Measurements from ENCODE around the gene EFHD1.

EFHD1 gene, protein sequence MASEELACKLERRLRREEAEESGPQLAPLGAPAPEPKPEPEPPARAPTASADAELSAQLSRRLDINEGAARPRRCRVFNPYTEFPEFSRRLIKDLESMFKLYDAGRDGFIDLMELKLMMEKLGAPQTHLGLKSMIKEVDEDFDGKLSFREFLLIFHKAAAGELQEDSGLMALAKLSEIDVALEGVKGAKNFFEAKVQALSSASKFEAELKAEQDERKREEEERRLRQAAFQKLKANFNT

DNA sequence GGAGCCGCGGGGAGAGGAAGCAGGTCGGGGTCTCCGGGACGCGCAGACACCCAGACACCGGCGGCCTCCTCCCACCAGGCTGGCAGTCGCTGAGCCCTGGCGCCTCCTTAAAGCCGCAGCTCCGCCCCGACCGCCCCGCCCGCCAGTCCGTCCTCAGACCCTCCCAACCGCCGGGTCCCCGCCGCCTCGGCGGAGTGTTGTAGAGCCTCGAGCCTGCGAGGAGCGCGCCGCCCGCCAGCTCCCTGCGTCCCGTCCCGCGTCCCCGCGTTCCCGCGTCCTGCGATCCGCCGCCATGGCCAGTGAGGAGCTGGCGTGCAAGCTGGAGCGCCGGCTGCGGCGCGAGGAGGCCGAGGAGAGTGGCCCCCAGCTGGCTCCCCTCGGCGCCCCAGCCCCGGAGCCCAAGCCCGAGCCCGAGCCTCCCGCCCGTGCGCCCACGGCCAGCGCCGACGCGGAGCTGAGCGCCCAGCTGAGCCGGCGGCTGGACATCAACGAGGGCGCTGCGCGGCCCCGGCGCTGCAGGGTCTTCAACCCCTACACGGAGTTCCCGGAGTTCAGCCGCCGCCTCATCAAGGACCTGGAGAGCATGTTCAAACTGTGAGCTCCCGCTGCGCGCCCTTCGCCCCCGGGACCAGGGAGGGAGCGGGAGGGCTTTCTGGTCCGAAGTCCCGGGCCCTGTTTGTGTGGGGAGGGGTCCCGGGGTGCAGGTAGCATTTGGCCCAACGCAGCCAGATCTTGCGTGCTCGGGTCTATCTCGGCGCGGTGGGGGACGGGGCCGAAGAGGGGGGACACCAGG is at the start of gene EFHD1:
Gene EFHD1 (plus strand): TSS at position 192 of the 793 bp plus-strand sequence. CDS start 101 bp downstream, at position 293.
- peak within 1 kb of the TSS; percentile 56 for H3K4me3 ChIP-seq (ENCODE audit: low read depth, low read length)
- TF ChIP-seq, protein P1, sequence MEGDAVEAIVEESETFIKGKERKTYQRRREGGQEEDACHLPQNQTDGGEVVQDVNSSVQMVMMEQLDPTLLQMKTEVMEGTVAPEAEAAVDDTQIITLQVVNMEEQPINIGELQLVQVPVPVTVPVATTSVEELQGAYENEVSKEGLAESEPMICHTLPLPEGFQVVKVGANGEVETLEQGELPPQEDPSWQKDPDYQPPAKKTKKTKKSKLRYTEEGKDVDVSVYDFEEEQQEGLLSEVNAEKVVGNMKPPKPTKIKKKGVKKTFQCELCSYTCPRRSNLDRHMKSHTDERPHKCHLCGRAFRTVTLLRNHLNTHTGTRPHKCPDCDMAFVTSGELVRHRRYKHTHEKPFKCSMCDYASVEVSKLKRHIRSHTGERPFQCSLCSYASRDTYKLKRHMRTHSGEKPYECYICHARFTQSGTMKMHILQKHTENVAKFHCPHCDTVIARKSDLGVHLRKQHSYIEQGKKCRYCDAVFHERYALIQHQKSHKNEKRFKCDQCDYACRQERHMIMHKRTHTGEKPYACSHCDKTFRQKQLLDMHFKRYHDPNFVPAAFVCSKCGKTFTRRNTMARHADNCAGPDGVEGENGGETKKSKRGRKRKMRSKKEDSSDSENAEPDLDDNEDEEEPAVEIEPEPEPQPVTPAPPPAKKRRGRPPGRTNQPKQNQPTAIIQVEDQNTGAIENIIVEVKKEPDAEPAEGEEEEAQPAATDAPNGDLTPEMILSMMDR (IDR thresholded peaks at IDR 0.05; ENCODE audit: control insufficient read depth, extremely low read depth, insufficient read depth), result no peak
- DNase-seq (ENCODE audit: low read depth), result no peak

DNA sequence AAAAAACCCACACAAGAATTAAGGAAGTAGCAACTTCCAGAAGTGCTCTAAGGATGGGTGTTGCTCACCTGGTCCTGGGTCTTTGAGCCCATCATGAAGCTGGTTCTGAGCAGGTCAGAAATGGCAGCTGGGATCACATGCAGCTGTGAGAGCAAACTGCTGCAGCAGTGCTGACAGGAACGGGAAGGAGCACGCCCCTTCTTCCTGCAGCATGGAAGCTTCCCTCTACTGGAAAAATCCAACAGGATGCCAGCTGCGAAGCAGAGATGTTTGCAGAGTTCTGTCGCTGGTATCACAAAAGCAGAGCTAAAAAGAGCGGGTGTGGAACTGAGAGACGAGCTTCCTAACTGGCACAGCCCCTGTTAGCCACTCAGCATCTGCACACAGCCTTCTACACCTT is 49.2 kb upstream of the EFHD1 start:
- H3K4me3 ChIP-seq (ENCODE audit: low read depth, low read length), result no peak overlapping the region
- TF ChIP-seq, protein P1 (IDR thresholded peaks at IDR 0.05; ENCODE audit: control insufficient read depth, extremely low read depth, insufficient read depth), result no peak

DNA sequence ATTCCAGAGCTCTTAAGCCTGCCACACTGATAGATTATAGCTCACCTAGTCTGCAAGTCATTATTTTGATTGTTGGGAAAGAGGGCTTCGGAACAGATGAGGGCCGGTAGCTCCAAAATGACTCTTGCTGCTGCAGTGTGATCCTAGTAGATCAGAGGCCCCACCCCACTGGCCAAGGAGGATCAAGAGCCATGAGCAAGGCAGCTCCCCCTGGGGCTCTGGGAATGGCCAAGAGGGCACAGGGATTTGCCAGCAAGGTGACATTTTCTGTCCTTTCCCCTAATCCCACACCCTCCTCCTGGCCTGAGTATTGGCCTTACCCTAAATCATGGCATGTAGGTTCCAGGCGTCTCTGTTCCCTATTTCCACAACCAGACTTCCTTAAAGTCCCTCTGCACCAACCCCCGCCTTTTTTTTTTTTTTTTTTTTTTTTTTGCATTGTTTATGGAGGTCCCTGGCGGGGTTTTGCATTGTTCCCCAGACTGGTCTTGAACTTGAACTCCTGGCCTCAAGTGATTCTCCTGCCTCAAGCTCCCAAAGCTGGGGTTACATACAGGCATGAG is 46.4 kb upstream of the EFHD1 start:
- TF ChIP-seq, protein P1 (IDR thresholded peaks at IDR 0.05; ENCODE audit: control insufficient read depth, extremely low read depth, insufficient read depth), result no peak
- H3K4me3 ChIP-seq (ENCODE audit: low read depth, low read length), result no peak overlapping the region
- no peak for DNase-seq (ENCODE audit: low read depth)

More for the DNA sequence above, 49.2 kb upstream of the EFHD1 start:
- no peak for DNase-seq (ENCODE audit: low read depth)

DNA sequence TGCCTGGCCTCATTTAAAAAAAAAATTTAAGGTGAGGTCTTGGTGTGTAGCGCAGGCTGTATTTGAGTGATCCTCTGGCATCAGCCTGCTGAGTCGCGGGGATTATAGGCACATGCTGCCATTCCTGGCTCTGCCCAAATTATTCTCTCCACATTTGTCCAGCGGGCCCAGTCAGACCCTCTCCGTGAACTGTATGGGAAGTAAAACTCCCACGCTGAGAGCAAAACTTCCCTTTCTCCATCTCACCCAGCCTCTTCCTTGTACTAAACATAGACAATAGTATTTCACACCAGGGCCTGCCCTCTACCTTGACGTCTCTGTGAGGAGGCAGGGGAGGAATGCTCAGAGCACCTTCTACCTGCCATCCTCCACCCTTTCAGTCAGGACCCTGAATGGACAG is 45.9 kb upstream of the EFHD1 start:
- no peak overlapping the region for H3K4me3 ChIP-seq (ENCODE audit: low read depth, low read length)
- no peak for DNase-seq (ENCODE audit: low read depth)
- TF ChIP-seq, protein P1 (IDR thresholded peaks at IDR 0.05; ENCODE audit: control insufficient read depth, extremely low read depth, insufficient read depth), result no peak

DNA sequence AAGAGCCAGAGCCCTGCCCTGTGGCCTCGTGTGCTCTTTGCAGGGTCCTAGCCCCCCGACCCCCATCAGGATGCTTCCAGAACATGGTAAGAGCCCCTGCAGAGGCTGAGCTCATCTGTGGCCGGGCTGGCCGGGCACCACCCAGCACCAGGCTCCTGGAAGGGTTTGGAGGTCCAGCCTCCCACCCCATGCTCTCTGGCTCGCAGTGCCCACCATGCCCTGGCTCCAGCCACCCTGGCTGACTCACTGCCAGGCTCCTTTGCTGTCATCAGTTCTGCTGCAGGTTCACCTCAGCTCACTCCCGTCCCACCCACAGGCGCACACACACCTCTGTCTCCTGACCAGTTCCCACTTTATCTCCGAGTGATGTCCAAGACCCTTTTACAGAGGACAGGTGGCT is 45.4 kb upstream of the EFHD1 start:
- no peak for DNase-seq (ENCODE audit: low read depth)
- TF ChIP-seq, protein P1 (IDR thresholded peaks at IDR 0.05; ENCODE audit: control insufficient read depth, extremely low read depth, insufficient read depth), result no peak
- no peak overlapping the region for H3K4me3 ChIP-seq (ENCODE audit: low read depth, low read length)

DNA sequence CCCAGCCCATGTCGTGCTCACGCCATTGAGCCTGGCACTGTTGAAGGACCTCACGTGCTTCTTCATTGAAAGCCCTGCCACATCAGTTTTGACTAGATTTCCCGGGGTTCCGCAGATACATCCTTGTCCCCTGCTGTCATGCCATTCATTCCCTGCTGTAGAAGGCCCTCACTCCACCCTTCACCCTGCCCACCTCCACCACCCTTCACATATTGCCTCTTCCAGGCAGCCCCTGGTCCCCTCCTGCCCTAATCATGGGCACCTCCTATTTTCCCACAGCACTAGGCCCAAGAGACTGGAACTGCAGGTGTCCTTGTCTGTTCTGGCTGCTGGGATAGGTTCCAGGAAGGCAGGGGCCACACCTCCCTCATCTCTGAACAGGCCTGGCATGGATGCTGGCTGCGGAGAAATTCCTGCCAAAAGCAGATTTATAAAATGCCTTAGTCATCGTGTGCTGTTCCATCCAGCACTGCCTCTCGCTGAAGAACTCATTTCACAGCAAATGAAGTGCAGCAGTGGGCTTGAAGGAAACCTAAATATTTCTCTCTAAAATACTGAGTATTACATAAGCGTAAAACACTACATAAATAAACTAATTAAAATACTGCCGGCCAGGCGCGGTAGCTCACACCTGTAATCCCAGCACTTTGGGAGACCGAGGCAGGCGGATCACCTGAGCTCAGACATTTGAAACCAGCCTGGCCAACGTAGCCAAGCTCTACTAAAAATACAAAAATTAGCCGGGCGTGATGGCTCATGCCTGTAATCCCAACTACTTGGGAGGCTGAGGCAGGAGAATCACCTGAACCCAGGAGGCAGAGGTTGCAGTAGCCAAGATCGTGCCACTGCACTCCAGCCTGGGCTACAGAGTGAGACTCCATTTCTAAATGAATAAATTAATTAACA is 44.5 kb upstream of the EFHD1 start:
- DNase-seq (ENCODE audit: low read depth), result peak; percentile 92
- no peak overlapping the region for H3K4me3 ChIP-seq (ENCODE audit: low read depth, low read length)
- TF ChIP-seq, protein P1 (IDR thresholded peaks at IDR 0.05; ENCODE audit: control insufficient read depth, extremely low read depth, insufficient read depth), result no peak

Data from LNCaP clone FGC (cell line).